ENCODE data around the gene AUTS2.

DNA sequence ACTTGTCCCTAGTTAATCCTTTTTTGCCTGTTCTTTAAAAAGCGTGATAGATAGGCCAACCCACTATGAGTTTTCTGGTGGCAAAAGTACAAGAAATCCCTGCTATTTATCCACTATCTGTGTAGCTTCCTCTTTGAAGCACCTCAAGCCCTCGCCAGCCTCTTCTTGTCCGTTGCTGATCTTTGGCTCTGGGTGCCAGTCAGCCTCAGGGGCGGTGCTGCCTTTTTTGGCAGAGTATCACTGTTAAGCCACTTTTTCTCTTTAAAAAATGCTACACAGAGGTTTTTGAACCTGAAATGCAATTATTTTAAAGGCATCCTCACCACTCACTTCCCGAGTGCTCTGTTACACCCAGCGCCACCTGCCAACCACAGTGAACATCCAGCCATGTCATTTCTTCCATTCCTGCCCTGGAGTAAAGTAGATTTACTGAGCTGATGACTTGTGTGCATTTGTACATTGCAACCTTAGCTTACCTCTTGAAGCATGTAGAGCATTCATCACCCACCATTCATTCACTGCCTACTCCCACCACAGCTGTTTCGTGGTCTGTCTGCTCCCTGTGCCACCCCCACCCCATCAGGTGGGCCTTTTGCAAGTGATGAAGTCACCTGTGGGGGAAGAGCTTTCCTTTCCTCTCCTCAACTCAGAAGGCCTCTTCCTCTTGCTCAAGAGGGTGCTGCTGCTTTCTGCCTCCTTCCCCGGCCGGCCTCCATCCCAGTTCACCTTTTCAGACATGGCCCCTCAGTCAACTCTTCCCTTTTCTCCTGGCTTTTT lies 1119.5 kb downstream of the AUTS2 start:
- TF ChIP-seq, protein P1, sequence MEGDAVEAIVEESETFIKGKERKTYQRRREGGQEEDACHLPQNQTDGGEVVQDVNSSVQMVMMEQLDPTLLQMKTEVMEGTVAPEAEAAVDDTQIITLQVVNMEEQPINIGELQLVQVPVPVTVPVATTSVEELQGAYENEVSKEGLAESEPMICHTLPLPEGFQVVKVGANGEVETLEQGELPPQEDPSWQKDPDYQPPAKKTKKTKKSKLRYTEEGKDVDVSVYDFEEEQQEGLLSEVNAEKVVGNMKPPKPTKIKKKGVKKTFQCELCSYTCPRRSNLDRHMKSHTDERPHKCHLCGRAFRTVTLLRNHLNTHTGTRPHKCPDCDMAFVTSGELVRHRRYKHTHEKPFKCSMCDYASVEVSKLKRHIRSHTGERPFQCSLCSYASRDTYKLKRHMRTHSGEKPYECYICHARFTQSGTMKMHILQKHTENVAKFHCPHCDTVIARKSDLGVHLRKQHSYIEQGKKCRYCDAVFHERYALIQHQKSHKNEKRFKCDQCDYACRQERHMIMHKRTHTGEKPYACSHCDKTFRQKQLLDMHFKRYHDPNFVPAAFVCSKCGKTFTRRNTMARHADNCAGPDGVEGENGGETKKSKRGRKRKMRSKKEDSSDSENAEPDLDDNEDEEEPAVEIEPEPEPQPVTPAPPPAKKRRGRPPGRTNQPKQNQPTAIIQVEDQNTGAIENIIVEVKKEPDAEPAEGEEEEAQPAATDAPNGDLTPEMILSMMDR (conservative IDR thresholded peaks at IDR 0.05; ENCODE audit: low read length) = no peak
- TF ChIP-seq EZH2phosphoT487 (IDR thresholded peaks at IDR 0.05; ENCODE audit: borderline replicate concordance) = no peak
